GM19043 (cell line): ENCODE data around the gene SOD1.
"Not testable (repeated sequence)": the region's sequence is repeated elsewhere in the genome, so short reads cannot be mapped to it uniquely, and the experiment has no call there.

Experiments used
- ATAC-seq: cut with Tn5 transposase; IDR thresholded peaks from one replicate; pipeline ENCODE4 v1.9.1; 2021; ENCODE audit warnings: low read depth; ENCODE audit not compliant: unreplicated experiment

SOD1 gene

DNA sequence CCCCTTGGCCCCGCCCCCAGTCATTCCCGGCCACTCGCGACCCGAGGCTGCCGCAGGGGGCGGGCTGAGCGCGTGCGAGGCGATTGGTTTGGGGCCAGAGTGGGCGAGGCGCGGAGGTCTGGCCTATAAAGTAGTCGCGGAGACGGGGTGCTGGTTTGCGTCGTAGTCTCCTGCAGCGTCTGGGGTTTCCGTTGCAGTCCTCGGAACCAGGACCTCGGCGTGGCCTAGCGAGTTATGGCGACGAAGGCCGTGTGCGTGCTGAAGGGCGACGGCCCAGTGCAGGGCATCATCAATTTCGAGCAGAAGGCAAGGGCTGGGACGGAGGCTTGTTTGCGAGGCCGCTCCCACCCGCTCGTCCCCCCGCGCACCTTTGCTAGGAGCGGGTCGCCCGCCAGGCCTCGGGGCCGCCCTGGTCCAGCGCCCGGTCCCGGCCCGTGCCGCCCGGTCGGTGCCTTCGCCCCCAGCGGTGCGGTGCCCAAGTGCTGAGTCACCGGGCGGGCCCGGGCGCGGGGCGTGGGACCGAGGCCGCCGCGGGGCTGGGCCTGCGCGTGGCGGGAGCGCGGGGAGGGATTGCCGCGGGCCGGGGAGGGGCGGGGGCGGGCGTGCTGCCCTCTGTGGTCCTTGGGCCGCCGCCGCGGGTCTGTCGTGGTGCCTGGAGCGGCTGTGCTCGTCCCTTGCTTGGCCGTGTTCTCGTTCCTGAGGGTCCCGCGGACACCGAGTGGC is at the start of gene SOD1:
Gene SOD1 (plus strand): TSS at position 158 of the 723 bp plus-strand sequence. CDS start 77 bp downstream, at position 235.
- ATAC-seq: peak; percentile 88

DNA sequence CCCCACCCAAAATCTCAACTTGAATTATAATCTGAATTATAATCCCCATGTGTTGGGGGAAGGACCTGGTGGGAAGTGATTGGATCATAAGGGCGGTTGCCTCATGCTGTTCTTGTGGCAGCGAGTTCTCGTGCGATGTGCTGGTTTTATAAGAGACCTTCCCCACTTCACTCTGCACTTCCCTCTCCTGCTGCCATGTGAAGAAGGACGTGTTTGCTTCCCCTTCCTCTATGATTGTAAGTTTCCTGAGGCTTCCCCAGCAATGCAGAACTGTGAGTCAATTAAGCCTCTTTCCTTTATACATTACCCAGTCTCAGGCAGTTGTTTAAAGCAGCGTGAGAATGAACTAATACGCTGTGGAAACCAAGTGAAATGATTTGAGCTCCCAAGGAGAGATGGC is 48.0 kb upstream of the SOD1 start:
- no peak for ATAC-seq

DNA sequence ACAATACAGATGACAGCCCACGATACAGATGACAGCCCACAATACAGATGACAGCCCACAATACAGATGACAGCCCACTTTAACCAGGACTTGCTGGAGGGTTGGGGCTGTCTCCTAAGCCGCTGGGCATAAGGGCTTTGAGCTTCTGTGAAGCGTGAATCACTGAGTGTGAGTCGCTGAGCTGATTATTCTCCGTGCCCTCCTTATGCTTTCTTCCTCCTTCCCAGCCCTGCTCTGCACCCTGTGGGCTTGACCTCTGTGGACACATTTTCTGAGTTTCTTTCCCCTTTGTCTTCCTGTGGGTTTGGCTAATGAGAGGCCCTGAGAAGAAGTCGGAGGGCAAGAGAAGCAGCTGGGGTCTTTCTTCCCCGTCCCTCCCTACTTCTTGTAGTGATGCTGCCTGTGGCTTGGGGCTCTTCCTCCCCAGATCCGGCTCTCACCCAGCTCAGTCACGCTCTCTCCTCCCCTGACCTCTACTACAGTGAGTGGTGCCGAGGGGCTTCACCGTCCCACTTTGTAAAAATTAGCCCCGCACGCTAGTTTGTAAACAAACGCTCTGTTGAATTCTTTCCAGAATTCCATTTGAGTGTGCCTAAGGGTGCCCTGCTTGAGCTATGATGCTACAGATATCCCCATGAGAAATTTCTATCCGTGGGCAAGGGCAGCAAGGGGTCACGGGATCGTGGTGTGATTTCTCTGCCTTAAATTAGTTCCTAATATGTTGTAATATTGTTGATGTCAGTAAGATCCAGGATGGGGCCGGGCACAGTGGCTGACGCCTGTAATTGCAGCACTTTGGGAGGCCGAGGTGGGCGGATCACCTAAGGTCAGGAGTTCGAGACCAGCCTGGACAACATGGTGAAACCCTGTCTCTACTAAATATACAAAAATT is 46.4 kb upstream of the SOD1 start:
- ATAC-seq: no peak

DNA sequence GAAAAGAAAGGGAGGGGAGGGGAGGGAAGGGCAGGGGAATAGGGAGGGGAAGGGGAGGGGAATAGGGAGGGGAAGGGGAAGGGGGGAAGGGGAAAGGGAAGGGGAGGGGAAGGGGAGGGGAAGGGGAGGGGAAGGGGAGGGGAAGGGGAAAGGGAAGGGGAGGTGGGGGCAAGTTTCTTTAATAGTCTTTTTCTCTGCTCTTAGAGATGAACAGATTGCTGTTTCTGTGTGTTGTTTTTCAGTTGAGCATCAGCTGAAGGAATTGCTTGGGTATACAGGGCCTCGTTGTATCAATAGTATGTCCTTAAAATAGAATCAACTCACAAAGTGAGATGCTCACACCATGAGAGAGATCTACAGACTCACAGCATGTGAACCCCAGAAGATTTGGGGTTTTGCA is 44.8 kb upstream of the SOD1 start:
- no peak for ATAC-seq

DNA sequence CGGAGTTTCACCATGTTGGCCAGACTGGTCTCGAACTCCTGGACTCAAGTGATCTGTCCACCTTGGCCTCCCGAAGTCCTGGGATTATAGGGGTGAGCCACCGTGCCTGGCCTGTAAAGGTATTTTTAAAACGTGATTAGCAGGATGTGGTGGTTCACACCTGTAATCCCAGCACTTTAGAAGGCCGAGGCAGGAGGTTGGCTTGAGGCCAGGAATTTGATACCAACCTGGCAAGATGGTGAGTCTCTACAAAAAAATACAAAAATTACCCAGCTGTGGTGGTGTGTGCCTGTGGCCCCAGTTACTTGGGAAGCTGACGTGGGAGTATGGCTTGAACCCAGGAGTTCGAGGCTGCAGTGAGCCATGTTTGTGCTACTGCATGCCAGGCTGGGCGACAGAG is 43.3 kb upstream of the SOD1 start:
- ATAC-seq: no peak

DNA sequence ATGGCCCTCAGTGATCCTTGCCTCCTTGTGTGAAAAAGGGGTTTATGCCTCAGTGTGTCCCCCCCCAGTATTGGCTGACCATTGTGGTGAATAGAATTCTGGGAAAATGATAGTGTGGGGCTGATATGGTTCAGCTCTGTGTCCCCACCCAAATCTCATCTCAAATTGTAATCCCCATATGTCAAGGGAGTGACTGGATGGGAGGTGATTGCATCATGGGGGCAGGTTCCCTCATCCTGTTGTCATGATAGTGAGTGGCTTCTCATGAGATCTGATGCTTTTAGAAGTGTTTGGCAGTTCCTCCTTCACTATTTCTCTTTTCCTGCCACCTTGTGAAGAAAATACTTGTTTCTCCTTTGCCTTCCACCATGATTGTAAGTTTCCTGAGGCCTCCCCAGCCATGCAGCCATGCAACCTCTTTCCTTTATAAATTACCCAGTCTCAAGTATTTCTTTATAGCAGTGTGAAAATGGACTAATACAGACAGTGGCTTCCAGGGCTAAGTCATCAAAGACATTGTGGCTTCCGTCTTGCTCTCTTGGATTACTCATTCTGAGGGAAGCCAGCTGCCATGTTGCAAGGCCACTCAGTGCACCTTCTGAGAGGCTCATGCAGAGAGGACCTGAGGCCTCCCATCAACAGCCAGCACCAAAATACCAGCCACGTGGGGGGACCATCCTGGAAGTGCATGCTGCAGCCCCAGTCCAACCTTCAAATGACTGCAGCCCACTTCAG is 40.6 kb upstream of the SOD1 start:
- ATAC-seq: no peak

DNA sequence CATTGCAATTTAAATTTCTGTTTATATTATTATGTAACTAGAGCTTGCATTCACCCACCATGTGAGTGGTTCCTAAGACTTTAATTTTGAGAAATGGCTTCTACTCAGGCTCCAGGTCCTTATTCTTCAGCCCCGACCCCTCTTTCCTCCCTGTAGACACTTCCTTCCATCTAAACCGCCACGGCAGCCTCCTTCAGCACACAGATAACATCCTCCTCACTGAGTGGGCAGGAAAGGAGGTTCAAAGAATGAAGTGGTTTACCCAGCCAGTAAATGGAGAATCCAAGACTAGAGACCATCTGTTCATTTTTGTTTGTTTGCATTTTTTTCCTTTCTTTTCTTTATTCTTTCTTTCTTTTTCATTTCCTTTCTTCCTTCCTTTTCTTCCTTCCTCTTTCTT is 37.1 kb upstream of the SOD1 start:
- no peak for ATAC-seq

DNA sequence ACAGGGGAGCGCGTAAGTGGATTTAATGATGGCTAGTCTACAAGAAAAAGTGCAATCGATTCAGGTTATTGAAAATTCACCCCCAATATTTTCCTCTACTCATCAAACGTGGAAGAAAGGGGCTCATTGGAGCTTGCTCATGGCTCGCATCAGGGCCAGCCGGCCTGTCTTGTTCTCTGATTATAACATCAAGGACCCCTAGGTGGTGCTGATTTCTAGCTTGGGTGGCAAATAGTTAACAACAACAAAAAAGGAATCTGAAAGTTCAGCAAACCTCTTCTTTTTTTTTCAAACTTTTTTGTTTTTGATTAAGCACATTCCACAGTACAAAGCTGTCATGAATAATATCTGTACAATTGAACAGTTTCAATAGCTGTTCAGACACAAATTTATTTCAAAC is 35.8 kb upstream of the SOD1 start:
- no peak for ATAC-seq

DNA sequence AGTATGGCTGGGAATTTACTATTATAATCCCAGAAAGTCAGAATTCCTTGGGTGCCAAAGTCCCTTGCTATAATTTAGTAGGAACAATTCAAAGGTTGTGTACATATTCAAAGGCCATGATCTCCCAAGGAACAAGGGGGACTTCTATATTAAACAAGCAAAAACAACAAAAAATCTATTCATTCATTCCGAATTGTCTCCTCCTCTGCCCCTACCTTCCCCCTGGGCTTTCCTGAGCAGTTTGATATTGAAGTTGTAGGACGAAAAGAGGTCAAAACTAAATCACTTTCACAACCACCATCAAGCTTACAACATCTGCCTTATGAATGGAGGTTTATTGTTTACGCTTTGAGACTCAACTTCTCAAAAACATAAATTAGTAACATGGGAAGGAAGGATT is 35.3 kb upstream of the SOD1 start:
- ATAC-seq: no peak

DNA sequence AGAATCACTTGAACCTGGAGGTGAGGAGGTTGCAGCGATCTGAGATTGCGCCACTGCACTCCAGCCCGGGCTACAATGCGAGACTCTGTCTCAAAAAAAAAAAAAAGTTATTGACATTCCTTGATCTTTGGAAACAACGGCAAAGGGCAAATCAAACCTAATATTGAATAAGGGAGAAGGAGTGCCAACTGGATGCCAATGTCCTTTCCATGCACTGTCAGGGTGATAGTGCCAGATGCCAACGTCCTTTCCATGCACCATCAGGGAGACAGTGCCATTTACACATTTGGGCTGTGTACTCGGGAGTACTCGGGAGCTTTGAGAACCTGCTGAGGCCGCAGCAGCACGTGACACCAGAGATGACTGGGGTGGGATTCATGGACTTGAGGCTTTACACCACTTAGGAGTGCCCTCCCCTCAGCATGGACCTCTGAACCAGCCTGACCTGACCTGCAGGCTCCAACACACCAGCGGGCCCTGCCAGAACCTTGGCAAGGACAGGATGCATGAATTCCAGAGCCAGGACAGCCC is 34.5 kb upstream of the SOD1 start:
- ATAC-seq: no peak

DNA sequence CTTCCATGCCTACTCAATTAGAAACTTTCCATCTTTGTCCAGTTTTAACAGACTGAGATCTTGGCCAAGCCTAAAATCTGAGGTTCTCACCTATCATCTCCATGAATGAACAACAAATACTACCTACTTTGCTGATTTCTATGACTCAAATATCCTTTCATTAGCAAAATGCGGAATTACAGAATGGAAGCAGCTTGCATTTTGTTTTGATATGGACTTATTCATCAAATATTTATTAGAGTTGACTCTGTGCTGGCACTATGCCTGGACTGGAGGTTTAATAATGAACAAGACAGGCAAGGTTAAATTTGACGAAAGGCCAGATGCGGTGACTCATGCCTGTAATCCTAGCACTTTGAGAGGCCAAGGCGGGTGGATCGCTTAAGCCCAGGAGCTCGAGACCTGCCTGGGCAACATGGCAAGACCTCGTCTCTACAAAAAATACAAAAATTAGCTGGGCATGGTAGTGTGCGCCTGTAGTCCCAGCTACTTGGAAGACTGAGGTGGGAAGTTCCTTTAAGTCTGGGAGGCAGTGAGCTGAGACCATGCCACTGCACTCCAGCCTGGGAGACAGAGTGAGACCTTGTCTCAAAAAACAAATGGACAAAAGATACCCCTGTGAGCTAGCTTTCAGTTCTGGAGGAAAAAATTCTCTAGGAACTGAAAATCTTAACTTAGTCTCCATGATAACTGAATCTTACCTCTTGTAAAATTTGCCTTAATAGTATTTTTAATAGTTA is 29.4 kb upstream of the SOD1 start:
- ATAC-seq: no peak

DNA sequence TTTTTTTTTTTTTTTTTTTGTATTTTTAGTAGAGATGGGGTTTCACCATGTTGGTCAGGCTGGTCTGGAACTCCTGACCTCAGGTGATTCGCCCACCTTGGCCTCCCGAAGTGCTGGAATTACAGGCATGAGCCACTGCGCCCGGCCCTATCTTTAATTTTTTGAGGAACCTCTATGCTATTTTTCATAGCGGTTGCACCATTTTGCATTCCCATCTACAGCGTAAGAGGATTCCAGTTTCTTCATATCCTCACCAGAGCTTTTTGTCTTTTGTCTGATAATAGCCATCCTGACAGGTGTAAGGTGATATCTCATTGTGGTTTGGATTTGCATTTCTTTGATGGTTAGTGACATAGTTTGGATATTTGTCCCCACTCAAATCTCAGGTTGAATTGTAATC is 27.6 kb upstream of the SOD1 start:
- ATAC-seq: not testable (repeated sequence)

DNA sequence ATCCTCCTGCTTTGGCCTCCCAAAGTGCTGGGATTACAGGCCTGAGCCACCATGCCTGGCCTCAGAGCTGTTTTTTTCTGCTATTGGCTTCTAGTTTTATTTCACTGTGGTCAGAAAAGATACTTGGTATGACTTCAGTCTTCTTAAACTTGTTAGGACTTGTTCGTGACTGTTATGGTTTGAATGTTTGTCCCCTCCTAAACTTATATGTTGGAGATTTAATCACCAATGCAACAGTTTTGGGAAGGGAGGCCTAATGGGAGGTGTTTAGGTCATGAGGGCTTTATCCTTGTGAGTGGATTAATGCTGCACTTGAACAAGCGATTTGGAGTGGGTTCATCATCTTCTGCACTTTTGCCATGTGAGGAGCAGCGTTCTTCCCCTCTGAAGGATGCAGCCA is 24.5 kb upstream of the SOD1 start:
- no peak for ATAC-seq

DNA sequence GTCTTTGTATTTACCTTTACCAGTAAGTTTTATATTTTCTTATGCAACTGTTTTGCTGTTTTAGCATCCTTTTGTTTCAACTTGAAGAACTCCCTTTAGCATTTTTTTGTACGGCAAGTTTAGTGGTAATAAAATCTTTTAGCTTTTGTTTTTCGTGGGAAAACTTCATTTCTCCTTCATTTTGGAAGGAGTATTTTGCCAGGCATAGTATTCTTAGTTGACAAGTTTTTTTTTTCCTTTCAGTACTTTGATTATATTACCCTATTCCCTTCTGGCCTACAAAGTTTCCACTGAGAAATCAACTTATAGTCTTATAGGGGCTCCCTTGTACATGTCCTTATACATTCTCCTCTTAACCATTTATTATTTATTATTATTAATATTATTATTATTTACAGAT is 22.6 kb upstream of the SOD1 start:
- no peak for ATAC-seq

DNA sequence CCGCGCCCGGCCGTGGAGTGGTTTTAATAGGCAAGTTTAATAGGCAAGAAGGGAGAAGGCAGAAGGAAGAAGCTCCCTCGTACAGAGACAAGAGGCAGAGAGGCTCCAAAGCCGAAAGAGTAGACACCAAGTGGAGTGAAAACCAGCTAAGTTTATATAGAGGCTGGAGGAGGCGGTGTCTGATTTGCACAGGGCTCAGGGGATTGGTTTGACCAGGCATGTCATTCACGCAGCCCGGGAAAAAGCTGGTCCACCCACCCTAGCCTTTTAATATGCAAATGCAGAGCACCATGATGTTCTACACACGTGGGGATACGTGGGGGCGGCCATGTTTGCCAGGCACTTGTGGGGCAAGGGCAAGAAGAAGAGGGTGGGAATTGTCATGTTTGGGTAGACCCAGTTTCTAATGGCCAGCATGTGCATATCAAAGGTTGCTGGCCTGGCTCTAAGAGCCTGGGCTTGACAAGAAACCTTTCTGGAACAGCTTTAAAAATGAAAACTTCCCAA is 18.0 kb upstream of the SOD1 start:
- ATAC-seq: no peak

DNA sequence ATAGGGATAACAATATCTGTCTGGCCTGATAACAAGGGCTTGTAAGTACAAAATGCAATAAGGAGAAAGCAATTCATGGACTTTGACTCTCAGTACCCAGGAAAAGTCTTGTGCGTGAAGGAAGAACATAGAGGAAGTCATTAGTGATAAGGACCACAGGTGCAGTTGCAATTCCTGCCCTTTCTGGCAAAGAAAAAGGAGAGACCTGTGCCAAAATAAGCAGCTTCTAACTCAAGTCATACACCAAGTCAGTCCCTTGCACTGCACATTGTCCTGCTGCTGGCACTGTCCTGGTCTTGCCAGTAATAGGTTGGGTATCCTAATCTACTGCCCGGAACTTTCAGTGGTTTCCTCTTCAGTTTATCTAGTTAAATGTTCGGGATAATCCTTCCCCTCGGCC is 14.8 kb upstream of the SOD1 start:
- ATAC-seq: no peak

DNA sequence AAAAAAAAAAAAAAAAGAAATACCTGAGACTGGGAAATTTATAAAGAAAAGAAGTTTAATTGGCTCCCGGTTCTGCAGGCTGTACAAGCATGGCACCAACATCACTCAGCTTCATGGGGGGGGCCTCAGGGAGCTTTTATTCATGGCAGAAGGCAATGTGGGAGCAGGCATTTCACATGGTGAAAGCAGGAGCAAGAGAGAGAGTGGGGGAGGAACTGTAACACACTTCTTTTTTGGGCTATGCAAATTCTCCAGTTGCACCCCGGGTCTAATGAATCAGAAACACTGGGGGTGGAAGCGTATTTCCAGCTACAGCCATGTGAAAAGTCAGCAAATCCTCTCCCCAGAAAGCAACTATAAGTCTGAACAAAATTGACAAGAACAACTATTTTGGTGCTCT is 11.8 kb upstream of the SOD1 start:
- no peak for ATAC-seq

DNA sequence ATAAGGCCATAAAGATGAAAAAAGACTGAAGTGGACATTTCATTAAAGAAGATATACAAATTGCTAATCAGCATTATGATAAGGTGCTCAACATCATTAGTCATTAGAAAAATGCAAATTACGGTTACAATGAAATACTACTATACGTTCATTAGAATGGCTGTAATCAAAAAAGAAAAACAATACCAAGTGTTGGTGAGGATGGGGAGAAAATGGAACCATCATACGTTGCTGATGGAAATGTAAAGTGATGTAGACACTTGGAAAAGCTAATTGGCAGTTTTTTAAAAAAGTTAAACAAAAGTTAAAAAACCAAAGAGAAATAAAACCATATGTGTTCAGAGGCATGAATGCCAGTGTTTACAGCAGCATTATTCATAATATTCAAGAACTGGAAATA is 8.6 kb upstream of the SOD1 start:
- no peak for ATAC-seq

DNA sequence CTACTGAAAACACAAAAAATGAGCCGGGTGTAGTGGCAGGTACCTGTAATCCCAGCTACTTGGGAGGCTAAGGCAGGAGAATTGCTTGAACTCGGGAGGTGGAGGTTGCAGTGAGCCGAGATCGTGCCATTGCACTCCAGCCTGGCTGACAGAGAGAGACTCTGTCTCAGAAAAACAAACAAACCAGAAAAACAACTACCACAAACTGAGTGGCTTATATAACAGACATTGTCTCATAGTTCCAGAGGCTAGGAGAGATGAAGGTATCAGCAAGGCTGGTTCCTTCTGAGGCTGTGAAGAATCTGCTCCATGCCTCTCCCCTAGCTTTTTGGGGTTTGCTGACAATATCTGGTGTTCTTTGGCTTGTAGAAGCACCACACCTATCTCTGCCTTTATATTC is 8.0 kb upstream of the SOD1 start:
- ATAC-seq: not testable (repeated sequence)

DNA sequence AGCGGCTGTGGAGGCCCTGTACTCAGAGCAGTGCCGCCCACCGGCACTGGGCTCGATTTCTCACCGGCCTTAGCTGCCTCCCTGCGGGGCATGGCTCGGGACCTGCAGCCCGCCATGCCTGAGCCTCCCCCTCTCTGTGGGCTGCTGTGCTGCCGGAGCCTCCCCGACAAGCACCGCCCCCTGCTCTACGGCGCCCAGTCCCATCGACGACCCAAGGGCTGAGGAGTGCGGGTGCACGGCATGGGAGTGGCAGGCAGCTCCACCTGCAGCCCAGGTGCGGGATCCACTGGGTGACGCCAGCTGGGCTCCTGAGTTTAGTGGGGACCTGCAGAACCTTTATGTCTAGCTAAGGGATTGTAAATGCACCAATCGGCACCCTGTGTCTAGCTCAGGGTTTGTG is 5.2 kb upstream of the SOD1 start:
- ATAC-seq: no peak
